Measurements from ENCODE around the gene MRPL50. TPM values are rescaled to one million over a fixed set of nuclear protein-coding genes. Genes with fewer than 3 reads are reported as not detected.

Gene MRPL50
- total RNA-seq, 1 donor from 2014 or later = 11.1 TPM

- no peak for DNase-seq (ENCODE audit: low spot score)
- Mint-ChIP-seq H3K9me3 (ENCODE audit: unreplicated experiment) (peaks cover 8% of the 10 kb centered on the region), H3K36me3 (ENCODE audit: low read depth, unreplicated experiment) (peaks cover 10% of the 10 kb centered on the region), H3K27me3 (ENCODE audit: unreplicated experiment) (no peaks in the 10 kb centered on the region), H3K27ac (ENCODE audit: unreplicated experiment) (no peak overlapping the region), H3K4me3 (ENCODE audit: unreplicated experiment) (no peak overlapping the region), H3K4me1 (ENCODE audit: unreplicated experiment) (no peaks in the 10 kb centered on the region)
- TF ChIP-seq, protein P1, sequence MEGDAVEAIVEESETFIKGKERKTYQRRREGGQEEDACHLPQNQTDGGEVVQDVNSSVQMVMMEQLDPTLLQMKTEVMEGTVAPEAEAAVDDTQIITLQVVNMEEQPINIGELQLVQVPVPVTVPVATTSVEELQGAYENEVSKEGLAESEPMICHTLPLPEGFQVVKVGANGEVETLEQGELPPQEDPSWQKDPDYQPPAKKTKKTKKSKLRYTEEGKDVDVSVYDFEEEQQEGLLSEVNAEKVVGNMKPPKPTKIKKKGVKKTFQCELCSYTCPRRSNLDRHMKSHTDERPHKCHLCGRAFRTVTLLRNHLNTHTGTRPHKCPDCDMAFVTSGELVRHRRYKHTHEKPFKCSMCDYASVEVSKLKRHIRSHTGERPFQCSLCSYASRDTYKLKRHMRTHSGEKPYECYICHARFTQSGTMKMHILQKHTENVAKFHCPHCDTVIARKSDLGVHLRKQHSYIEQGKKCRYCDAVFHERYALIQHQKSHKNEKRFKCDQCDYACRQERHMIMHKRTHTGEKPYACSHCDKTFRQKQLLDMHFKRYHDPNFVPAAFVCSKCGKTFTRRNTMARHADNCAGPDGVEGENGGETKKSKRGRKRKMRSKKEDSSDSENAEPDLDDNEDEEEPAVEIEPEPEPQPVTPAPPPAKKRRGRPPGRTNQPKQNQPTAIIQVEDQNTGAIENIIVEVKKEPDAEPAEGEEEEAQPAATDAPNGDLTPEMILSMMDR (IDR thresholded peaks at IDR 0.05; ENCODE audit: unreplicated experiment) = no peak
Measured at GRCh38 chr9:101381118-101381517, 17.3 kb downstream of the MRPL50 start.

DNA sequence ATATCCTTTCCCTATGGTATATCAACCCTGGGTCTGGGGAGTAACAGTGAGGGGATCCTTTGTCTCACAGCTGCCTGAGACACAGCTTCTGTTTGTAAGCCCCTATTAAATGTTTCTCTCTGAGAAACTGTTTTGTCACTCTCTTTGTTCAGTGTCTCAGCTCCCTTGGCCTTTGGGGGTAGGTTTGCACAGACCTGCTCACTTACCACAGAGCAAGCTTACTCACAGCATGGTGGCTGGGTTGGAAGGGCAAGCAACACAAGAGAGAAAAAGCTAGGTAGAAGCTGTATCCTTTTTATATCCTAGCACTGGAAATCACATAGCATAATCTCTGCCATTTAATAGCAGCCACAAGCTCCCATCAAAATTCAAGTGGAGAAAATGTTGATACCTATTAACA lies 18.1 kb downstream of the MRPL50 start:
- no peak overlapping the region for H3K27ac Mint-ChIP-seq (ENCODE audit: unreplicated experiment)
- no peak for DNase-seq (ENCODE audit: low spot score)
- peaks cover 8% of the 10 kb centered on the region for H3K9me3 Mint-ChIP-seq (ENCODE audit: unreplicated experiment)
- no peaks in the 10 kb centered on the region for H3K4me1 Mint-ChIP-seq (ENCODE audit: unreplicated experiment)
- TF ChIP-seq, protein P1 (IDR thresholded peaks at IDR 0.05; ENCODE audit: unreplicated experiment) = no peak
- H3K36me3 Mint-ChIP-seq (ENCODE audit: low read depth, unreplicated experiment) = peaks cover 7% of the 10 kb centered on the region
- no peak overlapping the region for H3K4me3 Mint-ChIP-seq (ENCODE audit: unreplicated experiment)
- H3K27me3 Mint-ChIP-seq (ENCODE audit: unreplicated experiment) = no peaks in the 10 kb centered on the region

DNA sequence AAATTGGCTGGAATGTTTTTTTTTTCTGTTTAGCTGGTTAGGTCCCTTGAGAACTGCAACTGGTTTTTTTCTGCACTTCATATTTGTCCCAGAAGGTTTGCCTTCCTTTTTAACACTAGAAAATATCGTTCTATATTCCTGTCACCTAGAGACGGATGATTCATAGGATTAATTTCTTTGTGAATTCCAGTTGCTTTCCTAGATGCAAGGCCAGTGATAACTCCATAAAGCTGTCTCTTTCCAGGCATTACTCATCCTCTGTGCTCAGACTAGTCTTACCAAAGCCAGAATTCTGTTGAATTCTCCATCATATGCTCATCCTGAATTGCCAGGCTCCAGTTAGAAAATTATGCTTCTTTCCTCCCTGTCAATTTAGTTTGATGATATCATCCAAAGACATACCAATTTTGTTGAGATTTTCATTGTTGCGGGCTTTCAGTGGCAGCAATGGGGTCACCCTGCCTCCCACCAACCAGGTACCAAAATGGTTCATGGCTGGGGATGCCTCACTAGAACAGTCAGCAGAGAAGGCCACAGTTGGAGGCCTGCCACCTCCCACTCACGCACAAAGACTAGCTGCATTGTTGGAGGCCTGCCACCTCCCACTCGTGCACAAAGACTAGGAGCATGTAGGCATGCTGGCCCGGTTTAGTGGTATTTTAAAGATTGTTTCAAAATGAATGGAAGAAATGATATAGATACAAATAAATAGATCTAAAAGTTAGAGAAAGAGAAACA lies 22.1 kb downstream of the MRPL50 start:
- H3K36me3 Mint-ChIP-seq (ENCODE audit: low read depth, unreplicated experiment) = no peaks in the 10 kb centered on the region

DNA sequence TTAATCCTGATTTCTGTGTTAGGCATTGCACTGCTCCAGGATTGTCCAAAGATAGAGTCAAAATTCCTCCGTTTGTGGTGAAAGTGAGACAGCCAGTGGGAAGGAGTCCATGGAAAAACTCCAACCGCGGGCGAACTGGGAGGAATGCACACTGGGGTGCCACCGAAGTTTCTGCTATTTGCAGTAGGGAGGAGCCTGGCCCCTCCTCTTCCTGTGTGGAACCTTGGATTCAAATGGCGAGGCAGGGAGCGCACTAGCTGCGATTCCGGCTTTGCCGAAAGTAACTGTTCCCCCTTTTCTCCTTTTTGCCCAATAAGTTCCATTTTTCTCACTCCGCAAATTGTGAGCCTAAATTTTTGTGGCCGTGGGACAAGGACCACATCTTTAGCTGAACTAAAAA lies 22.9 kb downstream of the MRPL50 start:
- Mint-ChIP-seq H3K9me3 (ENCODE audit: unreplicated experiment) (no peaks in the 10 kb centered on the region), H3K27ac (ENCODE audit: unreplicated experiment) (no peak overlapping the region), H3K27me3 (ENCODE audit: unreplicated experiment) (no peaks in the 10 kb centered on the region), H3K4me3 (ENCODE audit: unreplicated experiment) (no peak overlapping the region), H3K4me1 (ENCODE audit: unreplicated experiment) (no peaks in the 10 kb centered on the region), H3K36me3 (ENCODE audit: low read depth, unreplicated experiment) (no peaks in the 10 kb centered on the region)
- TF ChIP-seq, protein P1 (IDR thresholded peaks at IDR 0.05; ENCODE audit: unreplicated experiment) = no peak
- DNase-seq (ENCODE audit: low spot score) = no peak

More for the DNA sequence above, 22.1 kb downstream of the MRPL50 start:
- no peak for DNase-seq (ENCODE audit: low spot score)
- no peaks in the 10 kb centered on the region for H3K4me1 Mint-ChIP-seq (ENCODE audit: unreplicated experiment)
- H3K27me3 Mint-ChIP-seq (ENCODE audit: unreplicated experiment) = no peaks in the 10 kb centered on the region
- H3K9me3 Mint-ChIP-seq (ENCODE audit: unreplicated experiment) = no peaks in the 10 kb centered on the region
- TF ChIP-seq, protein P1 (IDR thresholded peaks at IDR 0.05; ENCODE audit: unreplicated experiment) = no peak
- H3K27ac Mint-ChIP-seq (ENCODE audit: unreplicated experiment) = no peak overlapping the region
- H3K4me3 Mint-ChIP-seq (ENCODE audit: unreplicated experiment) = no peak overlapping the region

- Mint-ChIP-seq H3K27me3 (ENCODE audit: unreplicated experiment) (no peaks in the 10 kb centered on the region), H3K27ac (ENCODE audit: unreplicated experiment) (no peak overlapping the region), H3K4me3 (ENCODE audit: unreplicated experiment) (no peak overlapping the region), H3K9me3 (ENCODE audit: unreplicated experiment) (no peaks in the 10 kb centered on the region), H3K4me1 (ENCODE audit: unreplicated experiment) (no peaks in the 10 kb centered on the region), H3K36me3 (ENCODE audit: low read depth, unreplicated experiment) (no peaks in the 10 kb centered on the region)
- TF ChIP-seq, protein P1 (IDR thresholded peaks at IDR 0.05; ENCODE audit: unreplicated experiment) = no peak
- no peak for DNase-seq (ENCODE audit: low spot score)
Measured at GRCh38 chr9:101372327-101373118, 25.9 kb downstream of the MRPL50 start.
